NCI-H1930 (cell line): ENCODE measurements around the gene PDCD1.

Source experiments
- DNase-seq, 2 experiments: peaks; one replicate each; lab custom pipeline; 2025; lab: John Stamatoyannopoulos, UW

Gene PDCD1

DNA sequence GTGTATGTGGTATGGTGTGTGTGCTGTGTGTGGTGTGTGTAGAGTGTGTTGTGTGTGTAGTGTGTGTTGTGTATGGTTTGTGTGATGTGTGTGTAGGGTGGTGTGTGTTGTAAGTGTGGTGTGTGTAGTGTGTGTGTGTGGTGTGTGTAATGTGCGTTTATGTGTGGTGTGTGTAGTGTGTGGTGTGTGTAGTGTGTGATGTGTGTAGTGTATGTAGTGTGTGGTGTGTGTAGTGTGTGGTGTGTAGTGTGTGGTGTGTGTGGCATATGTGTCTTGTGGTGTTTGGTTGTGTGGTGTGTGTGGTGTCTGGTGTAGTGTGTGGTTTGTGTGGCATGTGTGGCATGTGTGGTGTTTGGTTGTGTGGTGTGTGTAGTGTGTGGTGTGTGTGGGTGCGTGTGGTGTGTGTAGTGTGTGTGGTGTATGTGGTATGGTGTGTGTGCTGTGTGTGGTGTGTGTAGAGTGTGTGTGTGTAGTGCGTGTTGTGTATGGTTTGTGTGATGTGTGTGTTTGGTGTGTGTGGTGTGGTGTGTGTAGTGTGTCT, 6.8 kb upstream of the PDCD1 start:
- no peak for DNase-seq

DNA sequence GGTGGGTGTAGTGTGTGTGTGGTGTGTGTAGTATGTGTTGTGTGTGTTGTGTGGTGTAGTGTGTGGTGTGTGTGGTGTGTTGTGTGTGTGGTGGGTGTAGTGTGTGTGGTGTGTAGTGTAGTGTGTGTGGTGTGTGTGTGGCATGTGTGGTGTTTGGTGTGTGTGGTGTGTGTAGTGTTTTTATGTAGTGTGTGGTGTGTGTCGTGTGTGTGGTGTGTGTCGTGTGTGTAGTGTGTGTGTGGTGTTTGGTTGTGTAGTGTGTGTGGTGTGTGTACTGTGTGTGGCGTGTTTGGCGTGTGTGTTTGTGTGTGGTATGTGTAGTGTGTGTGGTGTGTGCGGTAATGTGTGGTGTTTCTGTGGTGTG, 6.1 kb upstream of the PDCD1 start:
- DNase-seq: no peak

DNA sequence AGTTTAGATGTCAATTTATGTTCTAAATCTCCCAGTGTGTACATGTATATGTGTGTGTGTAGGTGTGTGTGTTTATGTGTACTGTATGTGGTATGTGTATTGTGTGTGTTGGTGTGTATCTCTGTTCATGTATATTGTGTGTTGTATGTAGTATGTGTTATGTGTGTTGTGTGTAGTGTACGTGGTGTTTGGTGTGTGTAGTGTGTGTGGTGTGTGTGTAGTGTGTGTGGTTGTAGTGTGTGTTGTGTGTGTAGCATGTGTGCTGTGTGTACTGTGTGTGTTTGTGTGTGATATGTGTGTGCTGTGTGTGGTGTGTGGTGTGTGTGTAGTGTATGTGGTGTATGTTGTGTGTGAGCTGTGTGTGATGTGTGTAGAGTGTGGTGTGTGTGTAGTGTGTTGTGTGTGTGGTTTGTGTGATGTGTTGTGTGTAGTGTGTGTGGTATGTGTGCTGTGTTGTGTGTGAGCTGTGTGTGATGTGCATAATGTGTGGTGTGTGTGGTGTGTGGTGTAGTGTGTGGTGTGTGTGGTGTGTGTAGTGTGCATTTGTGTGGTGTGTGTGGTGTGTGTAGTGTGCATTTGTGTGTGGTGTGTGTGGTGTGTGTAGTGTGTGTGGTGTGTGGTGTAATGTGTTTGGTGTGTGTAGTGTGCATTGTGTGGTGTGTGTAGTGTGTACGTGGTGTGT, 5.6 kb upstream of the PDCD1 start:
- DNase-seq: no peak

DNA sequence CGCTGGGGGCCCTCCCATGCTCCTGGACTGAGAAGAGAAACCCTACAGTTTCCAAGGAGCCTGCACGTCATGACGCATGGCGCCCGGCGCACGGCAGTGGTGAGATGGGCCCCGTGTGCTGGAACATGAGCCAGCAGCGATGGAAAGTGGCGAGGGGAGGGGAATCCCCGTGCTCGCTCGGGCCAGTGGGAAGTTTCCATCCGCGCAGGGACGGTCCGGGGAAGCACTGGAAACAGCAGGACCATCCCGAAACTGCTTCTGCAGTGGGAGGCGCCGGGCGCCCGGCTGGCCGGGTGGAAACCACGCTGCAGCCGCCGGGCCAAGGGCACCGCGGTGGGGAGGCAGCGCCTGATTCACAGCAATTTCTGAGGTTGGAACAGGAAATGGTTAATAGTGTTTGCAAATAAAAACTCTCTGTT, 4.9 kb upstream of the PDCD1 start:
- DNase-seq: no peak

- no peak for DNase-seq
Measured at GRCh38 chr2:241862775-241863535, 4.3 kb upstream of the PDCD1 start.

DNA sequence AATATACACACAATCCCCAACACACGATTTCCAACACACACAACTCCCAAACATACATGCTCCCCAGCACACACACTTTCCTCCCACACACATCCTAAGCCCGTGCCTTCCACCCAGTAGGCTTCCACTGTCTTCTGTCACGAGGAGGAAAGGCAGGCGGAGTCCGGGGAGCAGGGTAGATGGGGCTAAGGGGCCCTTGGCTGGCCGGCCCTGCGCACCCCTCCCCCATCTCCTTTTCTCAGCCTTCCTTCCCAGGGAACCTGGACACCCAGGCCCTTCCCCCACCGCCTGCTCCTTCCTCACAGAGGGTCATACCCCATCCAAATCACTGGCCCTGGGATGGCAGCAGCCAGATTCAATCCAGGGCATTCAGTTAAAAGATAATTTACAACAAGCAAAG, 3.4 kb upstream of the PDCD1 start:
- DNase-seq: no peak

DNA sequence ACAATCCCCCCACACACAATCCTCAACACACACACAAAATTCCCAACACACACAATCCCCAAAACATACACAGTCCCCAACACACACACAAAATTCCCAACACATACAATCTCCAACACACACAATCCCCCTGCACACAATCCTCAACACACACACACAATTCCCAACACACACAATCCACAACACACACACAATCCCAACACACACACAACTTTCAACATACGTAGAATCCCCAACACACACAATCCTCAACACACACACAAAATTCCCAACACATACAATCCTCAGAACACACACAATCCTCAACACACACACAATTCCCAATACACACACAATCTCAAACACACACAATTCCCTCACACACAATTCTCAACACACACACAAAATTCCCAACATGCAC, 2.6 kb upstream of the PDCD1 start:
- no peak for DNase-seq

DNA sequence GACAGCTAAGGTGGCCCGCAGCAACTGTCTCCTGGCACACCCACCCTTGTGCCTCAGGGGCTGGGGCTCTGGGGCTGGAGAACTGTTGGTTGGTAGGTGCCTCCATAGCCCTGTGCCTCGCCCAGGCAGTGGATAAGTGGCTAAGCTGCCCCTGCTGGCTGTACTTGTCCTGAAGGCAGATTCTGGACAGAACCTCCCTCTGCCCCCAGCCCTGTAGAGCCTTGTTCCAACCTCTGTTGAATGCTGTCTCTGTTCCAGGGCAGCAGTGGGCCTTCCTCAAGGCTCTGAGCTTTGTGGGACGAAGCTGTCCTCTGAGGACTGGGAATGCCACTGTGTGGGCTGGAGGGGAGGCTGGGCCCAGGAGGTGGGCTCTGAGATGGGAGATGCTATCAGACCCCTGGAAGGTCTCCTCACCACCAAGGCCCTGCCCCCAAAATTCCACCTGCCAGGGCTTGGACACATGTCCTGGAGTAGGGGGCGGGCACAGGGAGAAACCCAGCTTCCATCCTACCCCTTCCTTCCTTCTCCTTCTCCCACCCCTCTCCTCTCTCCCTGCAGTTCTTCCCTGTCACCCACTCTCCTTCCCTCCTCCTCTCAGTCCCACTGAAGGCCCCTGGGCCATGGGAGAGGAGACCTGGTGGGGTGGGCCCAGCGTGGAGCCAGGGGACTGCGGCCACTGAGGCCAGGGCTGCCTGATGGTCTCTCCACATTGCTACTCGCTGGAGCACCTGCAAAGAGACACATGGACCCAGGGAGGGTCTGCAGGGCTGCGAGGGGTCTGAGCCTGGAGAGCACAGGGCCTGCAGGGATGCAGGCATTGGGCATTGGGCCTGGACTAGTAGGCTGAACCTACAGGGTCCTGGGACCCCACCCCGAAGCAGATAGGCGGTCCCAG, 1.7 kb upstream of the PDCD1 start:
- DNase-seq: no peak

DNA sequence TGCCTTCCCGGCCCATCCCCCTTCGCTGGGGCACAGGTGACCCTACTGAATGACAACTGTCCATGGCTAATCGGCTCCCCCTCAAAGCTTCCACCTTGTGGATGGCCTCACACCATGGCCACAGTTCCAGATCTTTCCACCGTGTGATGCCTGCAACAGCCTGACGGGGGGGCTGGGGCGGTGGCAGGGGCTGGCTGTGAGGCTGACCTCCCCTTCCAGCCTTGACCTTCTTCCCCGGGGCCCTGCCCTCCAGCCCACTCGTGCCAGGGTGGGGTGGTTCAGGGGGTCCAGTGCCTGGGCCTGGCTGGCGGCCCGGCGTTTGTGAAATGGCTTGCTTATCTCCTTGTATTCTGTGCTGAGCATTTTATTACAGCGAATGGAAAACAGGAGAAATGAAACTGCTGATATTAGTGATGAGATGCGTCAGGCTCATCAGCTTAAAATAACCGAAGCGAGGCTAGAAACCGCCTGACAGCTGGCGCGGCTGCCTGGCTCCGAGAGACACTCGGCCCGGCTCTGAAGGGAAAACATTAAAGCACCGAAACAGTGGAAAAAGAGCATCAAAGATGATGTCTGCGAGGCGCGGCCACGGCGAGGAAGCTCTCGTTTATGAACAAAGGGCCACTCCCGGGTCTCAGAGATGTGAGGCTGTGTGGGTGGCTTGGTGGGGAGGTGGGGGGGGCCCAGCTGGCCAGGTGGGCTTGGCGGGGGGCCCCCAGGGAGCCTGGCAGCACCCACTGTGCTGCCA, 916 bp upstream of the PDCD1 start:
- DNase-seq: no peak

DNA sequence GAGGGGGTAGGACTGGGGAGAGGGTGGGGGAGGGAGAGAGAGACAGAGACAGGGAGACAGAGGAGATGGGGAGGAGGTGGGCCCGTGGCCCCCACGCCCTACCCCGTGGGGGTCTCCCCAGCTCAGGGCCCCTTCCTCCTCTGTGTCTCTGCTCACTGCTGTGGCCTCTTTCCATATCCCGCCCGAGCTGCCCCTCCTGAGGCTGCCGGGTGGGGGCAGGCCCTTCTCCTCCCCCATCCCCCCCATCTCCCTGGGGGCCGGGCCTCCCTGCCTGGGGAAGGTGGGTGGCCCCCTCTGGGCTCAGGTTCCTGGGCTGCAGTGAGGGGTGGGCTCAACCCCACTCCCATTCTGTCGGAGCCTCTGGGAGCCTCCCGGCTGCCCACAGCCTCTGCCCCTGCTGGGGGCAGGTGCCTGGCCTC, 332 bp upstream of the PDCD1 start:
- no peak for DNase-seq

- DNase-seq: no peak
Measured at GRCh38 chr2:241857572-241858121, 1.0 kb downstream of the PDCD1 start.

DNA sequence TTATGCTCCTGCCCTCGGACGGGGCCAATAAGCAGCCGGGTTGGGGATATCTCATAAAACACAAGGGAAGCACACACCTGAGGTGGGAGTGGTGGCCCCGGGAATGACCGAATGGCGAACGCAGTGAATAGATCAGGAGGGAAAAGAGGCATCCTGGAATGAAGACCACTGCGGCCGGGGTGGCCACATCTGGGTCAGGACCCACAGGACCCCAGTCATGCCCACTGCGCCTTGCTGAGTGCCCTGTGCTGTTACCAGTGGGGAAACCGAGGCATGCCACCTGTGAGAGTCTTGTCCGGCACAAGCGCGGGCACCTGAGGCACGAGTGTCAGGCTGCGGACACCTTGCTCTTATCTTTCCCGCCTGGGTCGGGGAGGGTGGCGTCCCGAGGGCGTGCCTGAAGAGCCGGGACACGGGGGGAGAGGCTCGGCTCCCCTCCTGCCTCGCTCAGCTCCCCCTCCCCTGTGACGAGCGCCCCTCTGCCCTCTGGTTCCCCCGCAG, 1.6 kb downstream of the PDCD1 start:
- DNase-seq: no peak

- DNase-seq: no peak
Measured at GRCh38 chr2:241855888-241856422, 2.7 kb downstream of the PDCD1 start.

- no peak for DNase-seq
Measured at GRCh38 chr2:241855245-241855887, 3.3 kb downstream of the PDCD1 start.

DNA sequence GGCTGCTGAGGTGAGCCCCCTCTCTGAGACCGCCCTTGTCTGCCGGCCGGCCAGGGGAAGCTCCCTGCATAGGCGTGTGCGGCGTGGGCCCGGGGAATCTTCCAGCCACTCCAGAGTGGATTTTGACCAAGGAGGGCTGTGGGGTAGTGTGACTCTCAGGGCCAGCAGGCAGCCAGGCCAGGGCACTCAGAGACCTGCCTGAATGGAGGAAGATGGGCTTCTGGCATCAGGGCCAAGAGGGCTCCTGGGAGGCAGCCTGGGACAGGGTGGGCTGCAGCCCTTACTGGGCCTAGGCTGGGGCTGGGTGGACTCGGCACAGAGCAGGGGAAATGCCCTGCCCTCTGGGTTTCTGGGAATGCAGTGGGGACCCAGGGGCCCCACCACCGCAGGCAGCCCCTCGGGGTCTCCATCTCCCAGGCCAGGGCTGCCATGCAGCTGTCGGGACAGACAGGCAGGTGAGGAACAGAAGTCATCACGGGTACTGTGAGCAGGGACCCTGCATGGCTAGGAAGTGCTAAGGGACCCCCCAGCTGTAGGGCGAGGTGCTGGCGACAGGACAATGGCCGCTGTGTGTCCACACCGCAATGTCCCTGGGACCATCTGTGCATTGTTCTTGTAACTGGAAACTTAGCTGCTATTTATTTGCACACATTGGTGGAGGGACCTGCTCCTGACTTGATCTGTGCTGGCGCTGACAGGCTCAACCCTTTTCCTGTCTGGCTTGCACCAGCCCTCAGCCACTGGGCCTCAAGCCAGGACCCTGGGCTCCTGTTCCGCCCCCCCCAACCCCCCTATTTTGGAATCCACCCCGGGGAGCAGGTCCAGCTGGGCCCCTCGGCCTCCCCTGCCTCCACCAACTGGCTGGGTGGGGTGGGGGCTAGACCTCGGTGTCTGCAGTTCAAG, 4.1 kb downstream of the PDCD1 start:
- no peak for DNase-seq

- no peak for DNase-seq
Measured at GRCh38 chr2:241853651-241854341, 4.9 kb downstream of the PDCD1 start.

- DNase-seq: no peak
Measured at GRCh38 chr2:241852981-241853631, 5.6 kb downstream of the PDCD1 start.
